Peyer's patch (tissue), 4 donors: Measurements from ENCODE around the gene CACUL1.

Experiments
- POLR2A ChIP-seq, 2 donors: fragments of 450-650 bp; IDR thresholded peaks; one replicate each; pipeline ENCODE4 v1.5.1; 2017; ENCODE audit warnings: antibody characterized with exemption in 2 of 2, mild to moderate bottlenecking in 2 of 2, moderate library complexity in 2 of 2
- TF ChIP-seq, protein P1 (sequence below), 6 experiments: fragments of 450-650 bp in 4 of 6; fragments of 200-600 bp in 2 of 6; sonication (generic) in 1 of 6; IDR thresholded peaks; one replicate each; pipeline ENCODE4 v1.5.1; 2017 to 2019; ENCODE audit warnings: antibody characterized with exemption in 6 of 6, mild to moderate bottlenecking in 3 of 6, moderate library complexity in 1 of 6

DNA sequence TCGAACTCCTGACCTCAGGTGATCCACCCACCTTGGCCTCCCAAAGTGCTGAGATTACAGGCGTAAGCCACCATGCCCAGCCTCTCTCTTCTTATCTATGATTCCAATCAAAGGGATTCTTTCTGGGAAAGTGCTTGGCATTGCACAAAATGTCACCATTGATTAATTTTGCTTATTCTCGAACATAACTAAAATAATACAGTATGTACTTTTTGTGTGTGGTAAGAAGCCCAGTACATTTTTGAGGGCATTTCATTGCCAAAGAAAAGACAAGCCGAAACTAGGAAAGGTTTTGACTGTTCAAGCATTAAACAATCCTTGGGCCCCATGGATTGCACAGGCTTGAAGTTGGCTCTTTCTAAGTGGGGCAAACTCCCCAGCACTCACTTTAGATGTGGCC, 18.3 kb upstream of the CACUL1 start:
- TF ChIP-seq, protein P1, sequence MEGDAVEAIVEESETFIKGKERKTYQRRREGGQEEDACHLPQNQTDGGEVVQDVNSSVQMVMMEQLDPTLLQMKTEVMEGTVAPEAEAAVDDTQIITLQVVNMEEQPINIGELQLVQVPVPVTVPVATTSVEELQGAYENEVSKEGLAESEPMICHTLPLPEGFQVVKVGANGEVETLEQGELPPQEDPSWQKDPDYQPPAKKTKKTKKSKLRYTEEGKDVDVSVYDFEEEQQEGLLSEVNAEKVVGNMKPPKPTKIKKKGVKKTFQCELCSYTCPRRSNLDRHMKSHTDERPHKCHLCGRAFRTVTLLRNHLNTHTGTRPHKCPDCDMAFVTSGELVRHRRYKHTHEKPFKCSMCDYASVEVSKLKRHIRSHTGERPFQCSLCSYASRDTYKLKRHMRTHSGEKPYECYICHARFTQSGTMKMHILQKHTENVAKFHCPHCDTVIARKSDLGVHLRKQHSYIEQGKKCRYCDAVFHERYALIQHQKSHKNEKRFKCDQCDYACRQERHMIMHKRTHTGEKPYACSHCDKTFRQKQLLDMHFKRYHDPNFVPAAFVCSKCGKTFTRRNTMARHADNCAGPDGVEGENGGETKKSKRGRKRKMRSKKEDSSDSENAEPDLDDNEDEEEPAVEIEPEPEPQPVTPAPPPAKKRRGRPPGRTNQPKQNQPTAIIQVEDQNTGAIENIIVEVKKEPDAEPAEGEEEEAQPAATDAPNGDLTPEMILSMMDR (IDR thresholded peaks at IDR 0.05): no peak
- no peak for TF ChIP-seq POLR2A (IDR thresholded peaks at IDR 0.05)
